Osteoblast (primary cell): ENCODE results near the gene SNX10. TPM values are rescaled to one million over a fixed set of nuclear protein-coding genes. Genes with fewer than 3 reads are reported as not detected.

Experiments
- DNase-seq: peaks from one replicate; pipeline ENCODE4 v3.0.0; 2011; ENCODE audit warnings: low spot score, mixed read lengths; ENCODE audit not compliant: insufficient read length; ENCODE audit errors: missing footprints
- H2AFZ ChIP-seq: 2 replicates; pipeline ENCODE4 v1.6.0; 2011; ENCODE audit warnings: mild to moderate bottlenecking, low read length
- H3K27ac ChIP-seq: 2 replicates; pipeline ENCODE4 v1.5.1; 2011; ENCODE audit warnings: mild to moderate bottlenecking, low read depth, low read length, moderate library complexity
- H3K27me3 ChIP-seq: 2 replicates; pipeline ENCODE4 v1.6.0; 2012; ENCODE audit warnings: mild to moderate bottlenecking, control low read depth, inconsistent platforms, low read length, moderate library complexity; ENCODE audit not compliant: insufficient read depth
- H3K36me3 ChIP-seq: 2 replicates; pipeline ENCODE4 v1.5.1; 2011; ENCODE audit warnings: mild to moderate bottlenecking, low read length, control low read depth, moderate library complexity; ENCODE audit not compliant: insufficient read depth
- H3K4me1 ChIP-seq: 2 replicates; pipeline ENCODE4 v1.5.1; 2011; ENCODE audit warnings: mild to moderate bottlenecking, low read length, control low read depth, moderate library complexity; ENCODE audit not compliant: insufficient read depth
- H3K4me2 ChIP-seq: 2 replicates; pipeline ENCODE4 v1.6.0; 2011; ENCODE audit warnings: mild to moderate bottlenecking, low read length; ENCODE audit not compliant: insufficient read depth
- H3K4me3 ChIP-seq: fragments of 200-600 bp; sonication (generic); 3 replicates; pipeline ENCODE4 v1.5.1; 2012; ENCODE audit warnings: mild to moderate bottlenecking, low read length, inconsistent platforms; ENCODE audit not compliant: insufficient read depth
- H3K79me2 ChIP-seq: 2 replicates; pipeline ENCODE4 v1.6.0; 2012; ENCODE audit warnings: mild to moderate bottlenecking, low read length, control low read depth, inconsistent platforms; ENCODE audit not compliant: insufficient read depth
- H3K9me3 ChIP-seq: 2 replicates; pipeline ENCODE4 v1.5.1; 2011; ENCODE audit warnings: low read depth, low read length, control low read depth
- H4K20me1 ChIP-seq: 2 replicates; pipeline ENCODE4 v1.6.0; 2012; ENCODE audit warnings: mild to moderate bottlenecking, low read length, control low read depth; ENCODE audit not compliant: insufficient read depth
- total RNA-seq: library from RNA; depleted of rRNA; stranded (reverse); fragments of >200 nt; gene quantifications from 2 replicates; pipeline ENCODE4 v1.2.3, GENCODE V29; 2012
- TF ChIP-seq, protein P1 (sequence below): IDR thresholded peaks from 2 replicates; pipeline ENCODE4 v1.5.1; 2011; ENCODE audit warnings: mild to moderate bottlenecking, low read depth, low read length, moderate library complexity; ENCODE audit errors: extremely low read depth

Gene SNX10
- total RNA-seq, 1 donor = 0.72 TPM

- H4K20me1 ChIP-seq = no peaks in the 10 kb centered on the region
- H3K27me3 ChIP-seq = peaks cover 69% of the 10 kb centered on the region
- TF ChIP-seq, protein P1, sequence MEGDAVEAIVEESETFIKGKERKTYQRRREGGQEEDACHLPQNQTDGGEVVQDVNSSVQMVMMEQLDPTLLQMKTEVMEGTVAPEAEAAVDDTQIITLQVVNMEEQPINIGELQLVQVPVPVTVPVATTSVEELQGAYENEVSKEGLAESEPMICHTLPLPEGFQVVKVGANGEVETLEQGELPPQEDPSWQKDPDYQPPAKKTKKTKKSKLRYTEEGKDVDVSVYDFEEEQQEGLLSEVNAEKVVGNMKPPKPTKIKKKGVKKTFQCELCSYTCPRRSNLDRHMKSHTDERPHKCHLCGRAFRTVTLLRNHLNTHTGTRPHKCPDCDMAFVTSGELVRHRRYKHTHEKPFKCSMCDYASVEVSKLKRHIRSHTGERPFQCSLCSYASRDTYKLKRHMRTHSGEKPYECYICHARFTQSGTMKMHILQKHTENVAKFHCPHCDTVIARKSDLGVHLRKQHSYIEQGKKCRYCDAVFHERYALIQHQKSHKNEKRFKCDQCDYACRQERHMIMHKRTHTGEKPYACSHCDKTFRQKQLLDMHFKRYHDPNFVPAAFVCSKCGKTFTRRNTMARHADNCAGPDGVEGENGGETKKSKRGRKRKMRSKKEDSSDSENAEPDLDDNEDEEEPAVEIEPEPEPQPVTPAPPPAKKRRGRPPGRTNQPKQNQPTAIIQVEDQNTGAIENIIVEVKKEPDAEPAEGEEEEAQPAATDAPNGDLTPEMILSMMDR = no peak
- no peak overlapping the region for H3K4me2 ChIP-seq
- H3K79me2 ChIP-seq = no peaks in the 10 kb centered on the region
- no peaks in the 10 kb centered on the region for H3K36me3 ChIP-seq
- no peak overlapping the region for H3K4me3 ChIP-seq
- H3K27ac ChIP-seq = no peak overlapping the region
- H3K9me3 ChIP-seq = no peaks in the 10 kb centered on the region
- no peak for DNase-seq
- no peaks in the 10 kb centered on the region for H3K4me1 ChIP-seq
- H2AFZ ChIP-seq = no peak overlapping the region
Observed at GRCh38 chr7:26372249-26372648, 80.6 kb downstream of the SNX10 start.

GRCh38 chr7:26372704-26373103 lies 81.0 kb downstream of the SNX10 start:
- Histone ChIP-seq H2AFZ (no peak overlapping the region), H3K4me1 (no peaks in the 10 kb centered on the region), H3K4me3 (no peak overlapping the region), H3K36me3 (no peaks in the 10 kb centered on the region), H3K27me3 (peaks cover 73% of the 10 kb centered on the region), H3K27ac (no peak overlapping the region), H3K79me2 (no peaks in the 10 kb centered on the region), H3K9me3 (no peaks in the 10 kb centered on the region), H3K4me2 (no peak overlapping the region), H4K20me1 (no peaks in the 10 kb centered on the region)
- TF ChIP-seq, protein P1 = no peak
- DNase-seq = no peak

- no peak overlapping the region for H2AFZ ChIP-seq
- no peaks in the 10 kb centered on the region for H3K79me2 ChIP-seq
- peaks cover 87% of the 10 kb centered on the region for H3K27me3 ChIP-seq
Observed at GRCh38 chr7:26374647-26375373, 83.1 kb downstream of the SNX10 start.

DNA sequence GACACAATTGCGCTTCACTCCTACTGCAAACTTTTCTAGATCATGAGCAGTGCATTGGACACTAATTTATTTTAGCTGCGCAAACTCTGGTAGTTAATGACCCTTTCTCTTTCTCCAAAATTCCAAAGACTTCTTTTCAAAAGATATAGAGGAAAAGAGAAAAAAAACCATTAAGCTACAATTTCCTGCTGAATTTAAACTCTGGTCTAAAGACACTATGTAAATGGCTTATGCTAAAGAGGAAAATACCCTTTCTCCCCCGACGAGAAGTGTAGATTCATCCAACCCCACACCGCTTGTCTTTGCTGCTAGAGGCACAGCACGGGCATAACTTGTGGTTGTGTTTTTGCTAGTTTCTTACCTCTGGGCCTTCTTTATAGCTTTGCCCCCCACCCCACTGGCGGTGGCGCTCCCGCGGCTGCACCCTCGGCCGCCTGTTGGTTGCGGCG lies 84.1 kb downstream of the SNX10 start:
- peaks cover 81% of the 10 kb centered on the region for H3K27me3 ChIP-seq
- H3K79me2 ChIP-seq = no peaks in the 10 kb centered on the region
- H3K4me3 ChIP-seq = no peak overlapping the region
- H3K4me1 ChIP-seq = no peaks in the 10 kb centered on the region
- no peaks in the 10 kb centered on the region for H3K9me3 ChIP-seq
- no peak overlapping the region for H3K27ac ChIP-seq
- DNase-seq = no peak
- no peak overlapping the region for H3K4me2 ChIP-seq
- no peaks in the 10 kb centered on the region for H3K36me3 ChIP-seq
- TF ChIP-seq, protein P1 = no peak
- H2AFZ ChIP-seq = no peak overlapping the region
- no peaks in the 10 kb centered on the region for H4K20me1 ChIP-seq

More at GRCh38 chr7:26374647-26375373, 83.1 kb downstream of the SNX10 start:
- Histone ChIP-seq H3K27ac (no peak overlapping the region), H3K4me3 (no peak overlapping the region), H4K20me1 (no peaks in the 10 kb centered on the region), H3K4me1 (no peaks in the 10 kb centered on the region), H3K9me3 (no peaks in the 10 kb centered on the region), H3K36me3 (no peaks in the 10 kb centered on the region), H3K4me2 (no peak overlapping the region)
- no peak for DNase-seq
- TF ChIP-seq, protein P1 = no peak
